HEK293 (cell line): Measurements from ENCODE around the gene HERC3.
A peak's percentile ranks its signal among the peaks of the same experiment; 100 is the strongest.

Source experiments
- CTCF ChIA-PET: fragments of 350-600 bp; formaldehyde crosslinking; extraction: SDS; loops from one replicate; lab custom pipeline; 2021; ENCODE audit warnings: antibody characterized with exemption; lab: Yijun Ruan, JAX
- POLR2A ChIA-PET: fragments of 300-600 bp; formaldehyde crosslinking; extraction: SDS; loops from one replicate; lab custom pipeline; 2020; ENCODE audit warnings: antibody characterized with exemption, inconsistent platforms; lab: Yijun Ruan, JAX
- H3K27ac ChIP-seq: fragments of 200-500 bp; sonication (Bioruptor generic); 2 replicates; pipeline ENCODE4 v1.5.1; 2014; ENCODE audit warnings: low read depth, low read length, control low read depth, inconsistent platforms; ENCODE audit errors: extremely low read depth
- H3K36me3 ChIP-seq, 2 experiments: fragments of 200-500 bp in 1 of 2; sonication (Bioruptor generic) in 1 of 2; 1 replicate in 1 of 2; 2 replicates in 1 of 2; pipeline ENCODE4 v1.5.1; 2014 to 2017; ENCODE audit warnings: inconsistent platforms in 2 of 2, low read length in 2 of 2; ENCODE audit not compliant: control insufficient read depth in 2 of 2, insufficient read depth in 1 of 2
- H3K4me1 ChIP-seq: fragments of 200-500 bp; sonication (Bioruptor generic); 2 replicates; pipeline ENCODE4 v1.5.1; 2014; ENCODE audit warnings: mild to moderate bottlenecking, low read length, inconsistent platforms; ENCODE audit not compliant: control insufficient read depth, insufficient read depth
- H3K4me3 ChIP-seq: 2 replicates; pipeline ENCODE4 v1.5.1; 2011; ENCODE audit warnings: low read depth, mild to moderate bottlenecking, control low read depth, low read length, moderate library complexity
- H3K9me3 ChIP-seq: fragments of 200-500 bp; sonication (Bioruptor generic); 2 replicates; pipeline ENCODE4 v1.5.1; 2014; ENCODE audit warnings: low read depth, low read length, inconsistent platforms; ENCODE audit not compliant: control insufficient read depth, insufficient read depth
- KLF17 ChIP-seq: fragments of 450-650 bp; formaldehyde crosslinking; IDR thresholded peaks from 2 replicates; pipeline ENCODE4 v1.5.1; 2016; ENCODE audit warnings: missing biosample characterization, missing genetic modification characterization
- PRDM6 ChIP-seq: fragments of 450-650 bp; formaldehyde crosslinking; IDR thresholded peaks from 2 replicates; pipeline ENCODE4 v1.5.1; 2017; ENCODE audit warnings: missing biosample characterization, missing genetic modification characterization
- REPIN1 ChIP-seq: fragments of 450-650 bp; formaldehyde crosslinking; IDR thresholded peaks from 2 replicates; pipeline ENCODE4 v1.5.1; 2017; ENCODE audit warnings: missing biosample characterization, missing genetic modification characterization, low read depth
- TSHZ1 ChIP-seq: fragments of 450-650 bp; formaldehyde crosslinking; IDR thresholded peaks from 2 replicates; pipeline ENCODE4 v1.5.1; 2016; ENCODE audit warnings: missing biosample characterization, missing genetic modification characterization, borderline replicate concordance
- ZBTB8A ChIP-seq: fragments of 450-650 bp; formaldehyde crosslinking; IDR thresholded peaks from 2 replicates; pipeline ENCODE4 v1.5.1; 2016; ENCODE audit warnings: missing biosample characterization, missing genetic modification characterization
- ZFP69B ChIP-seq: fragments of 450-650 bp; formaldehyde crosslinking; IDR thresholded peaks from 2 replicates; pipeline ENCODE4 v1.5.1; 2016; ENCODE audit warnings: missing biosample characterization, missing genetic modification characterization
- ZNF223 ChIP-seq: fragments of 450-650 bp; formaldehyde crosslinking; IDR thresholded peaks from 2 replicates; pipeline ENCODE4 v1.5.1; 2016; ENCODE audit warnings: missing biosample characterization, missing genetic modification characterization
- ZNF280C ChIP-seq: fragments of 450-650 bp; formaldehyde crosslinking; IDR thresholded peaks from 2 replicates; pipeline ENCODE4 v1.5.1; 2016; ENCODE audit warnings: missing biosample characterization, missing genetic modification characterization
- ZNF449 ChIP-seq: fragments of 450-650 bp; formaldehyde crosslinking; IDR thresholded peaks from 2 replicates; pipeline ENCODE4 v1.5.1; 2017; ENCODE audit warnings: missing biosample characterization, mild to moderate bottlenecking, missing genetic modification characterization, moderate library complexity
- ZNF558 ChIP-seq: fragments of 450-650 bp; formaldehyde crosslinking; IDR thresholded peaks from 2 replicates; pipeline ENCODE4 v1.5.1; 2016; ENCODE audit warnings: missing biosample characterization, missing genetic modification characterization
- ZNF610 ChIP-seq: fragments of 450-650 bp; formaldehyde crosslinking; IDR thresholded peaks from 2 replicates; pipeline ENCODE4 v1.5.1; 2016; ENCODE audit warnings: missing biosample characterization, missing genetic modification characterization, borderline replicate concordance
- ZNF624 ChIP-seq: fragments of 450-650 bp; formaldehyde crosslinking; IDR thresholded peaks from 2 replicates; pipeline ENCODE4 v1.5.1; 2017; ENCODE audit warnings: missing biosample characterization, missing genetic modification characterization
- ZNF654 ChIP-seq: fragments of 450-650 bp; formaldehyde crosslinking; IDR thresholded peaks from 2 replicates; pipeline ENCODE4 v1.5.1; 2016; ENCODE audit warnings: low read depth, missing biosample characterization, missing genetic modification characterization
- ZNF664 ChIP-seq: fragments of 450-650 bp; formaldehyde crosslinking; IDR thresholded peaks from 2 replicates; pipeline ENCODE4 v1.5.1; 2016; ENCODE audit warnings: missing biosample characterization, missing genetic modification characterization
- ZSCAN18 ChIP-seq: fragments of 450-650 bp; formaldehyde crosslinking; IDR thresholded peaks from 2 replicates; pipeline ENCODE4 v1.5.1; 2016; ENCODE audit warnings: missing biosample characterization, missing genetic modification characterization

Gene HERC3

GRCh38 chr4:88661739-88662138 is 69.5 kb downstream of the HERC3 start (continued):
- no peak for TF ChIP-seq ZNF449 (tag by site-specific recombination)
- no peak for TF ChIP-seq ZNF610
- TF ChIP-seq ZFP69B (tag by site-specific recombination) = no peak
- TF ChIP-seq ZNF223 (tag by site-specific recombination) = no peak
- TF ChIP-seq ZSCAN18 (tag by site-specific recombination) = no peak
- no peak for TF ChIP-seq ZNF558 (tag by site-specific recombination)
- TF ChIP-seq, all 188 proteins: peak for 0

- Histone ChIP-seq H3K27ac (no peak overlapping the region), H3K4me1 (no peaks in the 10 kb centered on the region), H3K4me3 (no peak overlapping the region), H3K36me3 (peaks cover 0 to 3% of the 10 kb centered on the region in 2 experiments; a peak in 1 of 3 replicates), H3K9me3 (no peaks in the 10 kb centered on the region)
- TF ChIP-seq KLF17 (tag by site-specific recombination) = no peak
- TF ChIP-seq TSHZ1 (tag by site-specific recombination) = no peak
- TF ChIP-seq ZNF664 = no peak
- no peak for TF ChIP-seq REPIN1 (tag by site-specific recombination)
- peak; percentile 20; the same call in 1 of the 2 replicates for TF ChIP-seq ZNF654 (tag by site-specific recombination)
- POLR2A ChIA-PET = no interaction called here
- CTCF ChIA-PET = interaction anchor here (0.6 to 1.6 kb wide), 18 partner anchors 10 to 382 kb away, joined by 3 to 7 read pairs (median 4); no protein-coding TSS in a partner anchor
Measured at GRCh38 chr4:88672987-88673386, 80.7 kb downstream of the HERC3 start.

- ChIA-PET POLR2A (no interaction called here), CTCF (interaction anchor here (0.6 to 1.6 kb wide), 9 partner anchors 12 to 381 kb away, joined by 3 to 7 read pairs (median 4); no protein-coding TSS in a partner anchor)
- Histone ChIP-seq H3K27ac (no peak overlapping the region), H3K4me1 (no peaks in the 10 kb centered on the region), H3K36me3 (peaks cover 0 to 3% of the 10 kb centered on the region in 2 experiments; a peak in 1 of 3 replicates), H3K4me3 (no peak overlapping the region), H3K9me3 (no peaks in the 10 kb centered on the region)
- TF ChIP-seq ZNF624 (tag by site-specific recombination) (no peak), ZBTB8A (tag by site-specific recombination) (no peak), ZNF280C (no peak), PRDM6 (tag by site-specific recombination) (no peak)
Measured at GRCh38 chr4:88673886-88674285, 81.6 kb downstream of the HERC3 start.
